Skeletal muscle tissue (tissue), 4 donors: ENCODE measurements around the gene IGBP1. TPM values are rescaled to one million over a fixed set of nuclear protein-coding genes. Genes with fewer than 3 reads are reported as not detected.
"Not testable (repeated sequence)": the region's sequence is repeated elsewhere in the genome, so short reads cannot be mapped to it uniquely, and the experiment has no call there.

Source experiments
- H3K27ac ChIP-seq: one replicate; pipeline ENCODE4 v1.7.0; 2013; ENCODE audit warnings: mild to moderate bottlenecking, low read depth, low read length, inconsistent platforms
- H3K27me3 ChIP-seq, 3 donors: one replicate each; pipeline ENCODE4 v1.7.0; 2013; ENCODE audit warnings: low read length in 3 of 3; ENCODE audit not compliant: control insufficient read depth in 3 of 3, insufficient read depth in 3 of 3
- H3K36me3 ChIP-seq, 3 donors: one replicate each; pipeline ENCODE4 v1.7.0; 2013; ENCODE audit warnings: low read length in 3 of 3; ENCODE audit not compliant: control insufficient read depth in 3 of 3, insufficient read depth in 3 of 3
- H3K4me1 ChIP-seq, 3 donors: one replicate each; pipeline ENCODE4 v1.7.0; 2013; ENCODE audit warnings: low read length in 3 of 3, mild to moderate bottlenecking in 3 of 3; ENCODE audit not compliant: control insufficient read depth in 3 of 3, insufficient read depth in 3 of 3
- H3K4me3 ChIP-seq, 3 donors: one replicate each; pipeline ENCODE4 v1.7.0; 2013; ENCODE audit warnings: low read length in 3 of 3
- H3K9ac ChIP-seq, 3 donors: one replicate each; pipeline ENCODE4 v1.7.0; 2013; ENCODE audit warnings: low read length in 3 of 3, mild to moderate bottlenecking in 3 of 3, moderate library complexity in 2 of 3, low read depth in 1 of 3
- H3K9me3 ChIP-seq, 3 donors: one replicate each; pipeline ENCODE4 v1.7.0; 2013; ENCODE audit warnings: low read length in 3 of 3; ENCODE audit not compliant: control insufficient read depth in 3 of 3
- total RNA-seq: library from RNA; depleted of rRNA; stranded (reverse); fragments of >200 nt; gene quantifications from one replicate; pipeline ENCODE4 v1.2.3, GENCODE V29; 2014
- donor health status: Osteomylitis.

IGBP1 gene
- total RNA-seq, 1 donor from 2014 or later = 151 TPM

DNA sequence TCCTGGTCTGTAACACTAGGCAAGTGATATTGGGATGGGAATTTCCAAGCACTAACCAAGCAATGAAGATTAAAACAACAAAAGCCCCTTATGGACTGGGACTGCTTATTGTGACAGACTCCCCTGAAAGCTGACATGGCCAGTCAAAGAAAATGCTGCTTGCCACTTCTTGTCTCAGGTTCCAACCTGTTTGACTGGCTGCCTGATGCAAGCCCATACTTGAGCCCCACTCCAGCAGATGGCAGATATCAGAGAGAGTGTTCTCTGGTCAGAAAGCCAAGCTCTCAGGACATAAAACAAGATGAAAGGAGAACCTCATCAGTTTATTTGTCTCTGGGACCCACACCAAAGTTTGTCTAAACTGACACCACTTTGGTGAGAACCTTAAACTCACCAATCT lies 15.5 kb upstream of the IGBP1 start:
- Histone ChIP-seq H3K36me3 (no peaks in the 10 kb centered on the region), H3K4me1 (no peaks in the 10 kb centered on the region), H3K27me3 (no peaks in the 10 kb centered on the region), H3K4me3 (no peak overlapping the region), H3K27ac (no peak overlapping the region), H3K9ac (no peak overlapping the region), H3K9me3 (no peaks in the 10 kb centered on the region)

DNA sequence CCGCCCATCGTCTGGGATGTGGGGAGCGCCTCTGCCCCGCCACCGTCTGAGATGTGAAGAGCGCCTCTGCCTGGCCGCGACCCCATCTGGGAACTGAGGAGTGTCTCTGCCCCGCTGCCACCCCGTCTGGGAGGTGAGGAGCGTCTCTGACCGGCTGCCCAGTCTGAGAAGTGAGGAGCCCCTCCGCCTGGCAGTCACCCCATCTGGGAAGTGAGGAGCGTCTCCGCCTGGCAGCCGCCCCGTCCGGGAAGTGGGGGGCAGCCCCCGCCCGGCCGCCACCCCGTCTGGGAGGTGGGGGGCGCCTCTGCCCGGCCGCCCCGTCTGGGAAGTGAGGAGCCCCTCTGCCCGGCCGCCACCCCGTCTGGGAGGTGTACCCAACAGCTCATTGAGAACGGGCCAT lies 10.2 kb upstream of the IGBP1 start:
- H3K4me1 ChIP-seq, H3K4me3 ChIP-seq, H3K9me3 ChIP-seq, H3K9ac ChIP-seq, H3K36me3 ChIP-seq, H3K27ac ChIP-seq, H3K27me3 ChIP-seq: not testable (repeated sequence)

DNA sequence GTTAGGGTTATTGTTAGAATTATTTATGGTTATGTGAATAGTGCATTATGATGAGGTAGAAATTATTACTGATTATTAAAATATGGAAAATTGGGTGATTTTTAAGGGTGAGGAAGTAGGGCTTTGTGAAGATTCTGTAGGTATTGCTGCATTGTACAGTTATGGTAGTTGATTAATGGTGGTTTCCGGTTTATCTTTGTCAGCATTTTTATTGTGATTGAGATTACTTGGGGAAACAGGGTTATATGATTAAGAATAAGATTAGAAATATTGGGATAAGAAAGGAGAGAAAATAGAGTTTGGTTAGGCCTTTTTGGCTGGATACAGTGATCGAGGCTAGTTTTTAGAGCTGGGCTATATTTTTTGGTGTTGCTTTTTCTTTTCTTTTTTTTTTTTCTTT lies 8.6 kb upstream of the IGBP1 start:
- Histone ChIP-seq H3K27ac (no peak overlapping the region), H3K9ac (no peak overlapping the region), H3K4me1 (no peaks in the 10 kb centered on the region), H3K4me3 (no peak overlapping the region), H3K27me3 (peaks cover 0 to 5% (median 0%) of the 10 kb centered on the region in 3 donors), H3K9me3 (no peaks in the 10 kb centered on the region), H3K36me3 (no peaks in the 10 kb centered on the region)

DNA sequence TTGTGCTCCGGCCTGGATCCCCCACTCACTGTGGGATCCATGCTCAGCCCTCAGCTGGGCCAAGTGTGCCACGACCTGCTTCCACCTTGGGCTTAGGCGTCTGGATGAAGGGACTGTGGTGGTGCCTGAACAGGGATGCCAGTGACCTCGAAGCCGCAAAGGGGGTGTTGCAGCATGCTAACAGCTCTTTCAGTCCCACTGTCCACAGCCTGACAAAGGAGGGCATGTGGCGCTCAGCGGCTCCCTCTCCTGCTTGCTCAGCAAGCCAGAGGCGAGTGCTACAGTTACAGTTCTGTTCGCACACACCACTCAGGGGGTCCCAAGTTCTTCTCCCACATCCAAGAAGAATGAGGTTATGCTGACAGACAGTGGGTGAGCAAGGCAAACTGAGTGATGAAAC lies 5.2 kb upstream of the IGBP1 start:
- Histone ChIP-seq H3K27ac (no peak overlapping the region), H3K36me3 (no peaks in the 10 kb centered on the region), H3K9ac (no peak overlapping the region), H3K4me1 (peaks cover 0 to 4% (median 0%) of the 10 kb centered on the region in 3 donors), H3K4me3 (no peak overlapping the region), H3K9me3 (no peaks in the 10 kb centered on the region), H3K27me3 (peaks cover 0 to 5% (median 0%) of the 10 kb centered on the region in 3 donors)

DNA sequence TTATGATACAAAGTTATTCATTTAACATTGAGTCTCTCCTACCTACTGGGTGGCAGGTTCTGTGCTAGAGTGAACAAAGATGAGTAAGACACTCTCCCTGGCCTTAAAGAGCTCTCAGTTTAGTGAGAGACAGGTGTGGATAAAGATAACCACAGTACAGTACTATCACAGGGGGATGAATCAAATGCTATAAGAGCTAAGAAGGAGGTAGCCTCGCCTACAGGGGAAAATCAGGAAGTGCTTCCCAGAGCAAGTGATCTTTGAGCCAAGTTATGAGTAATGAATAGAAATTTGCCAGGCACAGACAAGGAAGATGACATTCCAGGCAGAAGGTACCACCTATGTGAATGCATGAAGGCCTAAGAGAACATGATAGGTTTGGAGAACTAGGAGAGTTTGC lies 3.4 kb upstream of the IGBP1 start:
- peaks cover 4 to 13% (median 7%) of the 10 kb centered on the region in 3 donors for H3K4me1 ChIP-seq
- no peak overlapping the region for H3K27ac ChIP-seq
- H3K36me3 ChIP-seq = no peaks in the 10 kb centered on the region
- H3K27me3 ChIP-seq = peaks cover 0 to 5% (median 0%) of the 10 kb centered on the region in 3 donors
- H3K9ac ChIP-seq = no peak overlapping the region
- no peaks in the 10 kb centered on the region for H3K9me3 ChIP-seq
- H3K4me3 ChIP-seq = no peak overlapping the region

DNA sequence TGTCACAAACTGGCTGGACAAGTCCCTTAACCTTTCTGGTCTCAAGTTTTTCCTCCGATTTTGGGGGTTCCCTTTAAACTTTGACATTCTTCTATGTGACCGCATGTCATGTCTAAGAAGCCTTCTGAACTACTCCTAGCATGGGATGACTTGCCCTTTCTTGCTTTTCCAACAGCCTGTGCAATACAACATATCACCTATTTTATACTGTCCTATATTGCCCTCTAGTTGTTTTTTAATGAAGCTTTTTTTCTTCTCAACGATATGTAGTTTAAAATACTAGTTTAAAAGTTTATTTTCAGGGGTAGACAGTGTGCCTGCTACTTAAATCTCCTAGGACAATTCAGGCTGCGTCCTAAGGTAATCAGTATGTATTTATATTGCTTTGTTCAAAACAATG lies 1.0 kb upstream of the IGBP1 start:
- peak overlapping the region in 1 of 3 donors; percentile 96 for H3K4me3 ChIP-seq

DNA sequence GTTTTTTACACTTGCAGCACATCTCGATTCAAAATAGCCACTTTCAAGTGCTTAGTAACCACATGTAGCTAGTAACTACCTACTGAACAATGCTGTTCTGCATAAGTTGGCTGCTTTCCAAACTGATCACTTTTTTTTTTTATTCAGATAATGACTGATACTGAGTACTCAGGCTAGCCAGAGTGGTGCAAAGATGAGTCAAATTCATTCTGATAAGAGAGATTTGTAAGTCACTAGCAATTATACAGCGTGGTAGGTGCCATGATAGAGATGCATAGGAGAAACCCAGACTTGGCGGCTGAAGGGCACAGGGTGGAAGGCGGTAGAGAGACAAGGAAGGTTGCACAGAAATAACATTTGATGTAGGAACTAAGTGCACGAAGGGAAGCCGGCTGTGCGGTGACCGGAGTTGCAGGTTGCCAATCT lies 357 bp upstream of the IGBP1 start:
- peak overlapping the region in 2 of 3 donors; percentile 74 to 83 for H3K9ac ChIP-seq

More for the DNA sequence above, 1.0 kb upstream of the IGBP1 start:
- Histone ChIP-seq H3K9me3 (no peaks in the 10 kb centered on the region), H3K27ac (no peak overlapping the region), H3K36me3 (peaks cover 0 to 4% (median 2%) of the 10 kb centered on the region in 3 donors), H3K4me1 (peaks cover 10 to 21% (median 14%) of the 10 kb centered on the region in 3 donors), H3K27me3 (peaks cover 0 to 5% (median 0%) of the 10 kb centered on the region in 3 donors), H3K9ac (no peak overlapping the region)

DNA sequence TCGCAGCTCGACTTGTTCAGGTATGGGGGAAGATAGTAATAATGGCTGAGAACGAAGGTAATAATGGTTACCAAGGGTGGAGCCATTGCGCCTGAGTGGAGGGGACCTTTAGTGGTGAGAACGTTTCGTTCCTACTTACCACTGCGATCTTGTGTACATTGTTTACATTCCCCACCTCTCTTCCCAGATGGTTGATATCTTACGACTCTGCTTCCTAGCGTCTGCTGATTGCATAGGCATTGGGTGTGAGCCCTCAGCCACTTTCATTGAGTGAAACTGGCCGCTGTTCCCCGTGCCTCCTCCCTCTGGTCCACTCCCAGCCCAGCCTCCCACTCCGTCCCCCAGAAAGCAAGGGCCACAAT lies 850 bp downstream of the IGBP1 start:
- H3K4me1 ChIP-seq = peaks cover 10 to 21% (median 14%) of the 10 kb centered on the region in 3 donors
- H3K27me3 ChIP-seq = no peaks in the 10 kb centered on the region

More for the DNA sequence above, 357 bp upstream of the IGBP1 start:
- no peaks in the 10 kb centered on the region for H3K9me3 ChIP-seq
- peak overlapping the region; percentile 74 to 96 (median 90) for H3K4me3 ChIP-seq
- H3K27ac ChIP-seq = peak overlapping the region; percentile 74
- H3K27me3 ChIP-seq = peaks cover 0 to 3% (median 0%) of the 10 kb centered on the region in 3 donors
- peaks cover 10 to 21% (median 14%) of the 10 kb centered on the region in 3 donors for H3K4me1 ChIP-seq
- H3K36me3 ChIP-seq = peaks cover 0 to 4% (median 2%) of the 10 kb centered on the region in 3 donors

DNA sequence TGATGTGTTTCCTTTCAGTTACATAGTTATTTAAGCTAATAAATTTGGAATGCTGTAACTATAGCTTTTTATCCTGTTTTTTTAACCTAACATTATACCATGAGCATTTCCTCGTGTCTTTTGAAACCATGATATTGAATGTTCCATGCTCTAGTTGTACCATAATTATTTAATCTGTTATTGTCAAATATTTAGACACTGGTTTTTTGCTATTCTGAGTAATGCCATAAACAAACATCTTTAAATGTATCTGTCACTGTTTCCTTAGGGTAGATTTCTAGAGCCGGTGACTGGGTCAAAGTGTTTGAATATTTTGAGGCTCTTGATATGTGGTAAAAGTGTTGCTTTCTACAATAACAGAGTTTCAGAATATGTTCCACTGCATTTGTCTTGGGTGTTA lies 5.4 kb downstream of the IGBP1 start:
- H3K27me3 ChIP-seq = no peaks in the 10 kb centered on the region
- H3K4me1 ChIP-seq = peaks cover 10 to 14% (median 12%) of the 10 kb centered on the region in 3 donors
- H3K27ac ChIP-seq = no peak overlapping the region
- H3K36me3 ChIP-seq = peaks cover 0 to 4% (median 2%) of the 10 kb centered on the region in 3 donors
- no peaks in the 10 kb centered on the region for H3K9me3 ChIP-seq
- no peak overlapping the region for H3K4me3 ChIP-seq
- no peak overlapping the region for H3K9ac ChIP-seq

More for the DNA sequence above, 850 bp downstream of the IGBP1 start:
- no peaks in the 10 kb centered on the region for H3K9me3 ChIP-seq
- H3K9ac ChIP-seq = peak overlapping the region; percentile 69 to 83 (median 83)
- H3K27ac ChIP-seq = peak overlapping the region; percentile 74
- peaks cover 0 to 4% (median 2%) of the 10 kb centered on the region in 3 donors for H3K36me3 ChIP-seq
- H3K4me3 ChIP-seq = peak overlapping the region; percentile 74 to 96 (median 90)

DNA sequence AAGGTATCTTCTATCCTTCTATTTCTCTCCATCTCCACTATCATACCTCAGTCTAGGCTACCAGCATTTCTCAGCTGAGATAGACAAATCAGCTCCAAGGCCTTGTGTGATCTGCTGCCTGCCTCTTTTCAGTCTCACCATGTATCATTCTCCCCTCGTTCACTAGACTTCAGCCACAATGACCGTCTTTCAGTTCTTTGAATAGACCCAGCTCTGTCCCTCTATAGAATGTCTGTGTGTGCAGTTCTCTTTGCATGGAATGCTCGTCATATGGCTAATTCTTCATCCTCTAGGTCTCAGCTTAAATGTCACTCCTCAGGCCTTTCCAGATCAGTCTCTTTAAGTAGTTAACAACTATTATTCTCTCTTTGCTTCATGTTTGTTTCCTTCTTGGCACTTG lies 6.5 kb downstream of the IGBP1 start:
- H3K9me3 ChIP-seq = no peaks in the 10 kb centered on the region

More for the DNA sequence above, 6.5 kb downstream of the IGBP1 start:
- Histone ChIP-seq H3K4me3 (no peak overlapping the region), H3K9ac (no peak overlapping the region), H3K36me3 (peaks cover 0 to 4% (median 2%) of the 10 kb centered on the region in 3 donors), H3K4me1 (peaks cover 6 to 9% (median 8%) of the 10 kb centered on the region in 3 donors), H3K27me3 (no peaks in the 10 kb centered on the region), H3K27ac (no peak overlapping the region)
